GM12878 (cell line): ENCODE measurements around the gene TEX12.

Source experiments
- CTCF ChIP-seq, 3 experiments: IDR thresholded peaks in 2 of 3; conservative IDR thresholded peaks in 1 of 3; 2 replicates each; pipeline ENCODE4 v1.5.1; 2011; ENCODE audit warnings: low read depth in 3 of 3, low read length in 3 of 3, mild to moderate bottlenecking in 3 of 3, control low read depth in 2 of 3, moderate library complexity in 2 of 3, inconsistent platforms in 1 of 3, mixed read lengths in 1 of 3; ENCODE audit not compliant: control insufficient read depth in 2 of 3, insufficient read depth in 1 of 3; ENCODE audit errors: extremely low read depth in 1 of 3
- IRF4 ChIP-seq: IDR thresholded peaks from 2 replicates; pipeline ENCODE4 v1.6.1; 2011; ENCODE audit warnings: low read depth, low read length
- NFYB ChIP-seq: IDR thresholded peaks from 2 replicates; pipeline ENCODE4 v1.6.1; 2011; ENCODE audit warnings: low read depth, mild to moderate bottlenecking, low read length, improper control_type of control experiment, moderate library complexity; ENCODE audit not compliant: insufficient read depth
- PBX3 ChIP-seq: IDR thresholded peaks from 2 replicates; pipeline ENCODE4 v1.6.1; 2011; ENCODE audit warnings: mild to moderate bottlenecking, low read depth, low read length, moderate library complexity; ENCODE audit not compliant: insufficient replicate concordance
- POLR2A ChIP-seq: IDR thresholded peaks from 2 replicates; pipeline ENCODE4 v1.6.1; 2011; ENCODE audit warnings: low read depth, mild to moderate bottlenecking, low read length
- POLR2AphosphoS5 ChIP-seq: IDR thresholded peaks from 2 replicates; pipeline ENCODE4 v1.6.1; 2011; ENCODE audit warnings: mild to moderate bottlenecking, low read length, inconsistent platforms
- STAT1 ChIP-seq: fragments of 450-650 bp; conservative IDR thresholded peaks from 2 replicates; pipeline ENCODE4 v1.6.1; 2014; ENCODE audit warnings: antibody characterized with exemption, mild to moderate bottlenecking
- ZNF274 ChIP-seq: IDR thresholded peaks from one replicate; pipeline ENCODE4 v1.8.0; 2011; ENCODE audit not compliant: insufficient read length, insufficient read depth

GRCh38 chr11:112221274-112221835, 54.2 kb downstream of the TEX12 start:
- TF ChIP-seq CTCF (IDR thresholded peaks at IDR 0.05 in 2 of 3, conservative IDR thresholded peaks at IDR 0.05 in 1 of 3; ENCODE audit: control insufficient read depth in 2 of 3, extremely low read depth in 1 of 3, insufficient read depth in 1 of 3, low read depth in 3 of 3, low read length in 3 of 3) (no peak), ZNF274 (no peak), PBX3 (no peak), POLR2A (no peak), POLR2AphosphoS5 (no peak), NFYB (no peak), STAT1 (no peak), IRF4 (no peak)
